Hippocampal formation (tissue), 2 donors: ENCODE measurements around the gene KHK.
A peak's percentile ranks its signal among the peaks of the same experiment; 100 is the strongest.
"Not testable (repeated sequence)": the region's sequence is repeated elsewhere in the genome, so short reads cannot be mapped to it uniquely, and the experiment has no call there.

Experiments
- DNase-seq, 2 donors: peaks; one replicate each; lab custom pipeline; 2025; lab: John Stamatoyannopoulos, UW

KHK gene

GRCh38 chr2:27095745-27096651 is 9.4 kb downstream of the KHK start:
- peak; percentile 54 to 60 for DNase-seq

GRCh38 chr2:27096748-27097297 is 10.3 kb downstream of the KHK start:
- DNase-seq, result no peak

GRCh38 chr2:27097341-27097740 is 10.8 kb downstream of the KHK start:
- DNase-seq, result no peak

DNA sequence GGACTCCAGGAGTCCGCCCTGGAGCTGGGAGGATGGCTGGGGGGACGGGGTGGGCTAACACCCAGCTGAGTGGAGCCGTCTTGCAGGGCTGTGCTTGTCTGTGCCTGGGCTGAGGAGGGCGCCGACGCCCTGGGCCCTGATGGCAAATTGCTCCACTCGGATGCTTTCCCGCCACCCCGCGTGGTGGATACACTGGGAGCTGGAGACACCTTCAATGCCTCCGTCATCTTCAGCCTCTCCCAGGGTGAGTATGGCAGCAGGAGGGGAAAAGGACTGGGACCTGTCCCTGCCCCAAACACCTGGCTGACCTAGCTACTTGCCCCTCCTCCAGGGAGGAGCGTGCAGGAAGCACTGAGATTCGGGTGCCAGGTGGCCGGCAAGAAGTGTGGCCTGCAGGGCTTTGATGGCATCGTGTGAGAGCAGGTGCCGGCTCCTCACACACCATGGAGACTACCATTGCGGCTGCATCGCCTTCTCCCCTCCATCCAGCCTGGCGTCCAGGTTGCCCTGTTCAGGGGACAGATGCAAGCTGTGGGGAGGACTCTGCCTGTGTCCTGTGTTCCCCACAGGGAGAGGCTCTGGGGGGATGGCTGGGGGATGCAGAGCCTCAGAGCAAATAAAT is 12.9 kb downstream of the KHK start:
- no peak for DNase-seq

DNA sequence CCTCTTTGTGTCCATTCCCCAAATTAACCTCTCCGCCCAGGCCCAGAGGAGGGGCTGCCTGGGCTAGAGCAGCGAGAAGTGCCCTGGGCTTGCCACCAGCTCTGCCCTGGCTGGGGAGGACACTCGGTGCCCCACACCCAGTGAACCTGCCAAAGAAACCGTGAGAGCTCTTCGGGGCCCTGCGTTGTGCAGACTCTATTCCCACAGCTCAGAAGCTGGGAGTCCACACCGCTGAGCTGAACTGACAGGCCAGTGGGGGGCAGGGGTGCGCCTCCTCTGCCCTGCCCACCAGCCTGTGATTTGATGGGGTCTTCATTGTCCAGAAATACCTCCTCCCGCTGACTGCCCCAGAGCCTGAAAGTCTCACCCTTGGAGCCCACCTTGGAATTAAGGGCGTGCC is 13.5 kb downstream of the KHK start:
- no peak for DNase-seq

DNA sequence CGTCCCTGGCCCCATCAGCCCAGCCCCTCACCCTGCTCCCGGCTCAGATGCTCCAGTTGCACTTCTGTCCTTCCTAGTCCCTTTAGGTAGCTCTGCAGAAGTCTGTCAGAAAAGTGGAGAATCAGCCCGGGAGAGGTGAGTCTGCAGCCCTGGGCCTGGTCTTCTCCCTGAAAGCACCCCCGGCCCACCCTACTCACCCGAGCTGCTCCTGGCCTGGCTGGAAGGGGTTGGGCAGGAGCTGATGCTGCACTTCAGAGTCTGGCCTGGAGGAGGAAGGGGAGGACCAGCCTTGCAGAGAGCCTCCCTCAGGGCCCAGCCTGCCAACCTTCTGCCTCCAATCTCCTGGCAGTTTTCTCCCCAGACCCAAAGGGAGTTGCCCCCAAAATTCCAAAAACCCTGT is 15.8 kb downstream of the KHK start:
- no peak for DNase-seq

DNA sequence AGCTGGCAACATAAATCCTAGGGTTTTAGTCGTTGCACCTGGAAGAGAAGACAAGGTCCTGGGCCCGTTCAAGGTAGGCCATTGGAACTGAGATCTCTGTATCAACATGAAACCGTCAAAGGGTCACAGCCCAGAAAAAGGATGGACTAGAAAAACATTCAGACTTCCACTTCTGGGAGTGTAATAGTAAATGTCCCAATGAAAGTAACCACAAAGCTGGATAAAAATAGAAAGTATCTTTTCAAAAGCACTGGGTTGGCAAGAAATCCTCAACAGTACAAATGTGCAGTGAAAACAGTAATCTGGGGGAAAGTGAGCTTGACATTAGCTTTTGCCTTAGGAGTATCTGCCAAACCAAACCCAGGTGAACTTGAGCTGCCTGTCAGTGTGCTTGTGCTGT is 19.4 kb downstream of the KHK start:
- DNase-seq, result no peak

- no peak for DNase-seq
These were observed 21.6 kb downstream of the KHK start for GRCh38 chr2:27108221-27108620.

DNA sequence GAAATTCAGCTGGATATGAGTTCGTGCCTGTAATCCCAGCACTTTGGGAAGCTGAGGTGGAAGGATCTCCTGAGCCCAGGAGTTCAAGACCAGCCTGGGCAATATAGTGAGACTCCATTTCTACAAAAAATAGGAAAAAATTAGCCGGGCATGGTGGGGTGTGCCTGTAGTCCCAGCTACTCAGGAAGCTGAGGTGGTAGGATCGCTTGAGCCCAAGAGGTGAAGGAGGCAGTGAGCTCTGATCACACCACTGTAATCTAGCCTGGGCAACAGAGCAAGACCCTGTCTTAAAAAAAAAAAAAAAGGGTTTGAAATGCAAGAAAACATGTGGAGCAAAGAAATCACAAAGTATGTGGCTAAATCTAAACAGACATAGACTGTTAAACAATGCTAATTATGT is 22.5 kb downstream of the KHK start:
- DNase-seq, result no peak

DNA sequence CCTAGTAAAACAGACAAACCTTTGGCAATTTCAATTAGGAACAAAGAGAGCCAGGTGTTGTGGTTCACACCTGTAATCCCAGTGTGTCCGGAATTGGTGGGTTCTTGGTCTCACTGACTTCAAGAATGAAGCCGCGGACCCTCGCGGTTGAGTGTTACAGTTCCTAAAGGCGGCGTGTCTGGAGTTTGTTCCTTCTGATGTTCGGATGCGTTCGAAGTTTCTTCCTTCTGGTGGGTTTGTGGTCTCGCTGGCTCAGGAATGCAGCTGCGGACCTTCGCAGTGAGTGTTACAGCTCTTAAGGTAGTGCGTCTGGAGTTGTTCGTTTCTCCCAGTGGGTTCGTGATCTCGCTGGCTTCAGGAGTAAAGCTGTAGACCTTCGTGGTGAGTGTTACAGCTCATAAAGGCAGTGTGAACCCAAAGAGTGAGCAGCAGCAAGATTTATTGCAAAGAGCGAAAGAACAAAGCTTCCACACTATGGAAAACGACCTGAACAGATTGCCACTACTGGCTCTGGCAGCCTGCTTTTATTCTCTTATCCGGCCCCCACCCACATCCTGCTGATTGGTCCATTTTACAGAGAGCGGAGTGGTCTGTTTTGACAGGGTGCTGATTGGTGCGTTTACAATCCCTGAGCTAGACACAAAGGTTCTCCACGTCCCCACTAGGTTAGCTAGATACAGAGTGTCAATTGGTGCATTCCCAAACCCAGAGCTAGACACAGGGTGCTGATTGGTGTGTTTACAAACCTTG is 24.2 kb downstream of the KHK start:
- DNase-seq, result not testable (repeated sequence)

- not testable (repeated sequence) for DNase-seq
These were observed 25.0 kb downstream of the KHK start for GRCh38 chr2:27111392-27112078.

DNA sequence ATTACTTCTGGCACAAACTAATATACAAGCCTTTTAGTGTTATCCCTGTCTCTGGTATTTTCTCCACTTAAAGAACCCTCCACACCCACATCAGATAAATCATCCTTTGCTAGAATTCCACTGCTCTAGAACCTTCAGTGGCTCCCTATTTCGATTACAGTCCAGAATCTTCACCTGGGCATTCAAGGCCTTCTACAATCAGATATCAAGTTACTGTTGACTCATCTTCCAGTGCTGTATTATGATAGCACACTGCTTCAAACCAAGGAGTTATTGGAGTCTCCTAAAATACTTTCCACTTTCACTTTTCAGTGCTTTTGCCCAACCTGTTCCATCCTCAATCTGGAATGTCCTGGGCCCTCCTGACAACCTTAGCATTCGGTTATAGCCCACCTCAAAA is 28.9 kb downstream of the KHK start:
- DNase-seq, result no peak

DNA sequence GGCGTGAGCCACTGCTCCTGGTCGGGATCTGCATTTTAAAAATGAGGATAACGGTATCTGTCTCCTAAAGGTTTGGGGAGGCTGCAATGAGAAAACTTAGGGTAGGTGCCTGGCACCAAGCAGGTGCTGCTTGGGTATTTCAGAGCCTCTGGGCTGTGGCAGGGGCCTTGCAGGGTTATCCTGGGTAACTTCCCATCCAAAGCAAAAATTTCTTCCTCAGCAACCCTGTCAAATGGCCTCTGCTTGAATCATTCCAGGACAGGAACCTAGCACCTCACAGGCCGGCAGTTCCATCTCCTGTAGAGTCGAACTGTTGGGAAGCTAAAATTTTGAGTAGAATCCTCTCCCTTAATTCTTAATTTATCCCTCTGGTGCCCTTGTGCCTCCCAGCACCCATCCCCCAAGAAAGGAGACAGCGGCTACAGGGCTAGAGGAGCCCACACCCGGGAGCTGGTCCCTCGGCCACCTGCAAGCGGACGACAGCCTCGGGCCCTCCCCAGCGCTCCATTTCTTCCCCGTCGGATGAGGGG is 31.5 kb downstream of the KHK start:
- DNase-seq, result no peak

- DNase-seq, result no peak
These were observed 32.2 kb downstream of the KHK start, which contains the start of gene CGREF1 for GRCh38 chr2:27118525-27119329. Gene CGREF1 (minus strand): TSS chr2:27119128. CDS start chr2:27104366, 14,762 bp downstream.

DNA sequence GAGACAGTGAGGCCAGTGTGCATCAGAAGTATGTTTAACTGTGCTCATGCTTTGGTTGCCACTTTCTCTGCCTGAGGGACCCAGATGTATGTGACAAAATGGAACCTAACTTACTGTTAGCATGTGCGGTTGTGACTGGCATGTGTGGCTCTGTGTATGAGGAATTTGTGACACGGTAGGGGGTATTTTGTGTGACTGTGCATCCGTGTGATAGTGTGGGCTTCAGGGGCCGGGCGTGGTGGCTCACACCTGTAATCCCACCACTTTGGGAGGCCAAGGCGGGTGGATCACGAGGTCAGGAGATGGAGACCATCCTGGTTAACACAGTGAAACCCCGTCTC is 32.7 kb downstream of the KHK start:
- DNase-seq, result not testable (repeated sequence)

DNA sequence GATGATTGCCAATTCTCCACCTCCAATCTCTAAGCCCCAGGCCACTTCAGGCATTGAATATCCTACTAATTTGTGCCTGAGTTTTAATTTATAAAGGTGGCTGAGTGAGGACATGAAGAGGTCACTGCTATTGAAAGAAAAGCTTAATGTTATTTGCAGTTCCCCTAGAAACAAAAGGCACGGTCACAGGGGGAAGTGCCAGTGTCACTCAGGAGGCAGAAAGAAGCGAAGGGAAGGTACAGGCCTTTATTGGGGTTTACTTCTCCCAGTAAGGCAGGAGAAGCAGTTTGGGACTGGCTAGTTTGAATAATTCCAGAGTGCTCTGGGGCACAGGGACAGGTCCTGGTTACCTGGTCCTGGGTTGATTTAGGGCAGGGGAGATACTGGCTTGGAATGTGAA is 35.3 kb downstream of the KHK start:
- no peak for DNase-seq

- no peak for DNase-seq
These were observed 36.2 kb downstream of the KHK start for GRCh38 chr2:27122791-27123190.

- peak; percentile 39 to 70 for DNase-seq
These were observed 37.0 kb downstream of the KHK start, which contains the start of gene ABHD1 for GRCh38 chr2:27123302-27124150. Gene ABHD1 (plus strand): TSS chr2:27123815. CDS start chr2:27123949, 134 bp downstream.

GRCh38 chr2:27125104-27125503 is 38.5 kb downstream of the KHK start:
- no peak for DNase-seq
